HG03135 (cell line): ENCODE data around the gene VSTM2B.
"Not testable (repeated sequence)": the region's sequence is repeated elsewhere in the genome, so short reads cannot be mapped to it uniquely, and the experiment has no call there.

Experiments
- ATAC-seq: cut with Tn5 transposase; IDR thresholded peaks from one replicate; pipeline ENCODE4 v1.9.1; 2021; ENCODE audit warnings: mild to moderate bottlenecking, moderate library complexity; ENCODE audit not compliant: unreplicated experiment

The VSTM2B gene

DNA sequence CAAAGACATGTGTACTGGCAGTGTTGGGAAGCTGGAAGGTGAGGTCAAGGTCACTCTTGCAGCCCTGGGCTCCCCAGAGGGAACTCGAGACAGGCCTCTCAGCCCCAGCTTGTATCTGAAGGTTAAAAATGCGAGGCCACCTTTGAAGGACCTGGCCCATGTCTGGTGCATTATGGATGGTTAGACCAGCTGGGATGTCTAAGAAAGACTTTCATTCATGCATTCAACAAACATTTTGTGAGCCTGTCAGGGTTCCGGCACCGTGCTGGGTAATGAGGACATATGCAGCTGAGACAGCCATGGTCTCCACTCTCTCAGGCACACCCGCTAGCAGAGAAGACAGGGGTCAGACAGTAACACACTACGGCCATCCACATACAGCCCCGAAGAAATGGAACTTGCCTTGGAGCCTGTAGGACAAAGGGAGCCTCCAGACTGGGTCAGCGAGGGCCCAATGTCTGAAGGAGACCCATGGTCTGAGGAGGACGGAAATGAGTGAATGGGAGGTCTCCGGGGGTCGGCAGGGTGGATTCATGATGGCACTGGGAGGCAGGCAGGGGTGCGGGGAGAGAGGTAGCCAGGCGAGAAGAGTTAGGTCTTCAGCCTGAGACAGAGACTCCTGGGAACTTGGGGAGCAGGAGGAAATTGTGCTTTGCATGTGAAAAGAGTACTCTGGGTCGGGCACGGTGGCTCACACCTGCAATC lies 19.0 kb downstream of the VSTM2B start:
- no peak for ATAC-seq

DNA sequence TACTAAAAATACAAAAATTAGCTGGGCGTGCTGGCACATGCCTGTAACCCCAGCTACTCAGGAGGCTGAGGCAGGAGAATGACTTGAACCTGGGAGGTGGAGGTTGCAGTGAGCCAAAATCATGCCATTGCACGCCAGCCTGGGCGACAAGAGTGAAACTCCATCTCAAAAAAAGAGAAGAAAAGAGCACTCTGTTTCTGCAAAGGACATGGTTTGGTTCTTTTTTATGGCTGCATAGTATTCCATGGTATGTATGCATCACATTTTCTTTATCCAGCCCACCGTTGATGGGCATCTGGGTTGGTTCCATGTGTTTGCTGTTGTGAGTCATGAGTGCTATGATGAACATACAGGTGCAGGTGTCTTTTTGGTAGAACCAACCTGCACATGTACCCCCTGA lies 19.7 kb downstream of the VSTM2B start:
- ATAC-seq: not testable (repeated sequence)

DNA sequence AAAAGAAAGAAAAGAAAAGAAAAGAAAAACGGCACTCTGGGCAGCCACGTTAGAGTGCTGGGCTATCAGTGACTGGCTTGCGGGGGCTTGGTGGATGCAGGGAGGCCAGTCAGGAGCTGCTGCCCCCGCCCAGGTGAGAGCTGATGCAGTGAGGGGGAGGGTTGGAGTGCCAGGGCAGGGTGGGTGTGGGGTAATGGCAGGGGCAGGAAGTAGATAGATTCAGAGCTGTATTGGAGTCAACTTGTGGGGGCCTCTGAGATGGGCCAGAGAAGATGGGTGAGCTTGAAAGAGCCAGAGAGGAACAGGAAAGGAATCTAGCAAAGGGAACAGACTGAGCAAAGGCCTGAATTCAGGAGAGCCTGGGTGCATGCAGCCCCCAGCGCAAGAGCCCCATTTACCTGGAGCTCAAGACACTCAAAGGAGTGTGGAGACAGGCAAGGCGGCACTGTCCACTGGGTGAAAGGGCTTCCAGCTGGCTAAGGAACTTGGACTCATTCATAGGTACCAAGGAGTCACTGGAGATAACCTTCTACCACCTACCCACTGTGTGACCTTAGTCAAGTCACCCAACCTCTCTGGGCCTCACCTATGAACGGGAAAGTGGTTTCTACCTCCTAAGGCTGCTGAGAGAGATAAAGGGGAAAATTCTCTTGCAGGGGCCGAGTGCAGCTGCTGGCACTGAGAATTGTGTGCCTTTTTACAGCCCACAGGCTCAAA lies 20.2 kb downstream of the VSTM2B start:
- ATAC-seq: no peak

DNA sequence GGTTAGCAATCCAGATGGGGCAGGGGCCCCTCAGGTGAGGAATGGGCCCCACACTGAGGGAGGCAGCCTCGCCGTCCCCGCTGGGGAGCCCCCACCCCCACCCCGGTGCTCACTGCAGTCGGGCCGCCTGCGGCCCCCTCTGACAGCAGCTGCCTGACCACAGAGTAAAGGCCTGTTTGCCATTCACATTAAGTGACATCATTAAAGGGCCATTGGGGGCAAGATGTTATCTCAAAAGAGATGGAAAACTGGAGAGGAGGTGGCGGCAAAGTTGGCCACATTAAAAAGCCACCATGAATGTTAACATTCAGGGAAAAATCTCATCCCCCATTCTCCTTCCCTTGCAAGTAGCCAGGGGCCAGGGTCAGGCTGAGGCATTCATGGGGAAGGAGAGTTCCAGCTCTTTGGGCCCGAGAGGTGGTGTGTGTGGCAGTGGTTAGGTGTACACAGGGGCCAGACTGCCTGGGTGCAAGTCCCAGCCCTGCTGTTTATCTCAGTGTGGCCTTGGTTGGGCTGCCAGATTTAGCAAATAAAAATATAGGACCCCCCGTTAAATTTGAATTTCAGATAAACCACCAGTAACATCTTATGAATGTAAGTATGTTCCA lies 20.9 kb downstream of the VSTM2B start:
- ATAC-seq: no peak

DNA sequence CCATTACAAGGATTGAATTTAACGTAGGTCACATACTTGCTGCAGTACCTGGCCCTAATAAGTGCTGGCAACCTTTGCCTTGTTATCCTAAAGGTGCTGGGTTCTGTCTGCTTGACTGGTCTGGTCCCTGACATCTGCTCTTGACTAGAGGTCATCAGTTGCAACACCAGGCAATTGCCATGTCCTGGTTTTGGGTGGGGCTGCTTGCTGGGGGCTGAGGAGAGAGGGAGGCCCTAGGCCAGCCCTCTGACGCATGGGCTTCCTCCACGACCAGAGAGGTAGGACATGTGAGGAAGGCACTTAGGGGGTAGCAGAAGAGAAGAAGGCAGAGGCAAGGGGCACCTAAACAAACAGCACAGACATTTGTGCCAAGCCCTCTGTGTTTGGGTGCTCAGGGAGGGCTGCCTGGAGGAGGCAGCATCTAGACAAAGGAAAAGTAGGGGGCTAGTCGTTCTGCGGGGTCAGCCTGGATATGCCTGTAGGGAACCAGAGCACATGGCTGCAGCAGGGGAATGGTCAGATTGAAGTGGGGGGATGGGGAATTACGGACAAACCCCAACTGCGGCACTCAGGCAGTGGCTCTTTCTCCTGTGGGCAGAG lies 21.7 kb downstream of the VSTM2B start:
- ATAC-seq: no peak

DNA sequence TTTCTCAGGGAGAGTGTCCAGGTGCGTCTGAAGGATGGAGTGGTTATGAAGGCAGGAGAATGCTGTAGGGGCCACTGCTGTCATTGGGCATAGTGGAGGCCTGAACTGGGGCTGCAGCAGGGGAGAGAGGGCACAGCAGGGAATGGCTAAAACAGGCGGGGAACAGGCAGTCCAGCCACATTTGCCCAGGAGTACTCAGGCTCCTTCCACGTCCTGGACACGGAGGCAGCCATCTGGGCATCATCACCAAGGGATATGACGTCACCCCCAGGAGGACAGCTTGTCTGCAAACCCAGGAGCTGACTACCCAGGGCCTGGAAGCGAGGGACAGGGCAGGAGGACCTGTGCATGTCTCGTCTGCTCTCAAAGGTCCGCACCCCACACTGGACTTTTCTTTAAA lies 22.2 kb downstream of the VSTM2B start:
- no peak for ATAC-seq

DNA sequence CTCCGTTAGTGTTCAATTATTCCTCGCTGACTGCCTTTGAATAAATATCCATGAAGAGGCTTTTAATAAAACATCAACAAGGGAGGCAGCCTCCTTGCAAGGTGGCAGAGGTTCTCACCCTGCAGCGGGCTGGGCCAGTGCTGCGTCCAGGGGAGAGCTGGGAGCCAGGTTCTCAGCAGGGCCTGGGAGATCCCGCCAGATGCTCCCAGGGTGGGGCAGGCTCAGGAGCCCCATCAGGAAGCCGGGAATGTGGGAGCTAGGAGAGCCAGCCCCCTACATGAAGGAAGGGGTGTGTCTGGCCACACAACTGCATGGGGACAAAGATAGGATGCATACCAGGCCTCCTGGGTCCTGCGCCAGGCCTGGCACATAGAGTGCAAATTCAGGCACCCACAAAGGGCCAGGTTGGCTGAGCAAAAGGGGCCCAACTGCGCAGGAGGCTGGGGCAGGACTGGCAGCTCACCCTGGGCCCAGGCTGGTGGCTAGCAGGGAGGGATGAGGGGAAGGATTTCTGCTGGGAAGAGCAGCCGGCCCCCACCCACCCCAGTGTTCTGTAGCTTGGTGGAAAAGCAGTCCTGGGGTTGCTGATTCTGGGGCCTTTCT lies 22.8 kb downstream of the VSTM2B start:
- no peak for ATAC-seq

DNA sequence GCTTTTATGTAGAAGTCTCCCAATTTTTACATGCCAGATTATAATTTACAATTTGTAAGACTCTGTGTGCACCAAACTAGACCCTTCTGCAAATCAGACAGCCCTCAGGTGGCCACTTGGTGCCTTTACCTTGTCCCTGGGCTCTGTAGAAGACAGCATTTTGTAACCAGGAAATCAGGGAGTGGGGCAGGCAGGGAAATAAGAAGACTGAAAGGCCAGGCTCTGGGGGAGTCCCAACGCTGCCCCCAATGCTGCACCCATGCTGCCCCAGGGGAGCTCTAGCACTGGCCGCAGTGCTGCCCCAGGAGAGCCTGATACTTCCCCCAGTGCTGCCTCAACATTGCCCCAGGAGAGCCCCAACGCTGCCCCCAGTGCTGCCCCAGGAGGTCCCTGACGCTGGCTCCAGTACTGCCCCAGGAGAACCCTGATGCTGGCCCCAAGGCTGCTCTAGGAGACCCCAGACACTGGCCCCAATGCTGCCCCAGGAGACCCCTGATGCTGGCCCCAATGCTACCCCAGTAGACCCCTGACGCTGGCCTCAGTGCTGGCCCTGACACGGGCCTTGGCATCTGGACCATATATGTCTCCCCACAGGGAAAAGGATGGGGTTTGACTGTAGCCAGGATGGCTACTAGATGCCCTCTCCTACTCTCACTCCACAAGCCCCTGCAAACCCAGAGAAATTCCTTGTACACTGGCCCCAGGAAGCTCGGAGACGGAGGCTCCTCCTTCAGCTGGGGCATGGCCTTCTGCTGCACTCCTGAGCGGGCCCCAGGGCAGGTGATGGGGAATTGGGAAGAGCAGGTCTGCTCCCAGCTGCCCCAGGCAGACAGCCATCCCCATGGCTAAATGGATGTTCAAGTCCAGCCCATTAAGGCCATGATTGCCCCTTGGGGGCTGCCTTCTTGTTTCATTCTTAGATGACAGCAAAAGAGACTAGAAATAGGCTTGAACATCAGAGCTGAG lies 23.6 kb downstream of the VSTM2B start:
- no peak for ATAC-seq

DNA sequence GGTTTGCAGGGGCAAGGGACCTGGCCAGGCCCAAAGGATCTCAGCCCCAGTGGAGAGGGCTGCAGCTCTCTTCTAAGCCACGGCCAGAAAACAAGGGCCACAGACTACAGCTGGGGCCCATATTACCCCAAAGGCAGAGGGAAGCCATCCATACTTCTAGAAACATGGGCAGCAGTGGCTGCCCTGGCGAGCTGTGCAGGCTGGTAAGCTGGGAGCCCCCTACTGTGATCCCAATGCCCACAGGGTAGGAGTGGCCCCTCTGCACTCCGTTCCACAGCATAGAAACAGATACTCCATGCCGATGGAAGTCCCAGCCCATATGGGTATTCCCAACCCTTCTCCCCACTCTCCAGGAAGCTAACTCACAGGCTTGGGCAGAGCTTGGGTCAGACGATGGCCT lies 25.1 kb downstream of the VSTM2B start:
- no peak for ATAC-seq

DNA sequence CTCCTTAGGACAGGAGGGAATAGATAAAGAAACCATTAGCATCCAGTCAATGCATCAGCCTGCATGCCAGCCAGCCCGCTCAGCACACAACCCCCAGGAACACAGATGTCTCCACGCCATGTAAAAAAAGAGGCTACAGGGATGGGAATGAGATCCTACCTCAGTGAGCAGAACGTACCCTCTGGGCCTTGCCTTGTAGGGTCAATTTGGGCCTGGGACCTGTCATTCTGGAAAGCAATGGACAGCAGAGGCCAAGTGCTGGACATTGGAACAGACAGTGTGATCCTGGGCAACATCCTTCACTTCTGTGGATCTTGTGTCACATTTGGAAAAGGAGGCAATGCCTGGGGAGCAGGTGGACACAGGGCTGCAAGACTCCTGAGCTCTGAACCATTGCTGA lies 26.0 kb downstream of the VSTM2B start:
- no peak for ATAC-seq

DNA sequence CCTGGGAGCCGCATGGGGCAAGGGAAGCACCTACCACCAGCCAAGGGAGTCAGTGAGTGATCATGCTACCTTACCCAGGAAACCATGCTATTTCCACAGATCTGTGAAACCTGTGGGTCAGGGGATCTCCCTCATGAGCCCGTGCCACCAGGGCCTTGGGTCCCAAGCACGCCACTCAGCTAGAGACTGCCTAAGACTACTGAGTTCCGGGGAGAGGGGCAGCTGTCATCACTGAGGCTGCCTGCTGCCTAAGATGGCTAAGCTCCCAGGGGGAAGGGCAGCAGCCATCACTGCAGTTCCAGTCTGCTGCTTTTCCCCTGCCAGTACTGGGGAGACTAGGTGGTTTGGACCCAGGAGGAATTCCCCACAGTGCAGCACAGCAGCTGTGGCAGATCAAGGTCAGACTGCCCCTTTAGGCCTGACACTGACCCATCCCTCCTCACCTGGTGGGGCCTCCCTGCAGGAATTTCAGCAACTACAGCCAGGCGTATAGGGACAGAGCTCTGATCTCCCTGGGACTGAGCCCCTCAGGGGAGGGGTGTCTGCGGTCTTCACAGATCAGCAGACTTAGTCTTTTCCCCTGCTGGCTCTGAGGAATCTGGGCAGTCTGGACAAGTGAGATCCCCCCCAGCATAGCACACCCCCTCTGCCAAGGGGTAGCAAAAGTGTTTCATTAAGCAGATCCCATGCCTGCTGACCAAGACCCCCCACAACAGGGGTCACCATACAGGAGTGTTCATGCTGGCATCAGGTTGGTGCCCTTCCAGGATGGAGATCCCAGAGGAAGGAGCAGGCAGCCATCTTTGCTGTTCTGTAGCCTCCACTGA lies 26.9 kb downstream of the VSTM2B start:
- no peak for ATAC-seq

DNA sequence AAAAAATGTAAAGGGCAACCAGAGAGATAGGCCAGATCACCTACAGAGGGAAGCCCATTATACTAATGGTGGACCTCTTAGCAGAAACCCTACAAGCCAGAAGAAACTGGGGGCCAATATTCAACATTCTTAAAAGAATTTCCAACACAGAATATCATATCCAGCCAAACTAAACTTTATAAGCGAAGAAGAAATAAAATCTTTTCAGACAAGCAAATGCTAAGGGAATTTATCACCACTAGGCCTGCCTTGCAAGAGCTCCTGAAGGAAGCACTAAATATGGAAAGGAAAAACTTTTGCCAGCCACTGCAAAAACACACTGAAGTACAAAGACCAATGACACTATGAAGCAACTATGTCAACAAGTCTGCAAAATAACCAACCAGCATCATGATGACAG lies 28.4 kb downstream of the VSTM2B start:
- ATAC-seq: no peak

DNA sequence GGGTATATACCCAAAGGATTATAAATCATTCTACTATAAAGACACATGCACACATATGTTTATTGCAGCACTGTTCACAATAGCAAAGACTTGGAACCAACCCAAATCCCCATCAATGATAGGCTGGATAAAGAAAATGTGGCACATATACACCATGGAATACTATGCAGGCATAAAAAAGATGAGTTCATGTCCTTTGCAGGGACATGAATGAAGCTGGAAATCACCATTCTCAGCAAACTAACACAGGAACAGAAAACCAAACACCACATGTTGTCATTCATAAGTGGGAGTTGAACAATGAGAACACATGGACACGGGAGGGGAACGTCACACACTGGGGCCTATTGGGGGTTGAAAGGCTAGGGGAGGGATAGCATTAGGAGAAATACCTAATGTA lies 33.3 kb downstream of the VSTM2B start:
- not testable (repeated sequence) for ATAC-seq

DNA sequence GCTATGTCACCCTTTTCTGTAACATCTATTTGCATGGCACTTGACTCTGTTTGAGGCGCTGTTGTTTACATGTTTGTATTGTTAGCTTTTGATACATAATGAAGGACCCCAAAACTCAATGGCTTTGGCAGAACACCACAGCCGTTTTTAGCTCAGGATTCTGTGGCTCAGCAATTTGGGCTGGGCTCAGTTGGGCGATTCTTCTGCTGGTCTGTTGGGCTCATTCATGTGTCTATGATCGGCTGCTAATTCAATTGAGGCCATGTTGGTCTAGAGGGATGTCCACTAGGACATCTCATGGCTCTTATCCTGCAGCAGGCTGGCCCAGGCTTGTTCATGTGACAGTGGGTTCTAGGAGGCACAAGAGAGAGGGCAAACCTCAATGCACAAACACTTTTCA lies 33.9 kb downstream of the VSTM2B start:
- ATAC-seq: no peak

DNA sequence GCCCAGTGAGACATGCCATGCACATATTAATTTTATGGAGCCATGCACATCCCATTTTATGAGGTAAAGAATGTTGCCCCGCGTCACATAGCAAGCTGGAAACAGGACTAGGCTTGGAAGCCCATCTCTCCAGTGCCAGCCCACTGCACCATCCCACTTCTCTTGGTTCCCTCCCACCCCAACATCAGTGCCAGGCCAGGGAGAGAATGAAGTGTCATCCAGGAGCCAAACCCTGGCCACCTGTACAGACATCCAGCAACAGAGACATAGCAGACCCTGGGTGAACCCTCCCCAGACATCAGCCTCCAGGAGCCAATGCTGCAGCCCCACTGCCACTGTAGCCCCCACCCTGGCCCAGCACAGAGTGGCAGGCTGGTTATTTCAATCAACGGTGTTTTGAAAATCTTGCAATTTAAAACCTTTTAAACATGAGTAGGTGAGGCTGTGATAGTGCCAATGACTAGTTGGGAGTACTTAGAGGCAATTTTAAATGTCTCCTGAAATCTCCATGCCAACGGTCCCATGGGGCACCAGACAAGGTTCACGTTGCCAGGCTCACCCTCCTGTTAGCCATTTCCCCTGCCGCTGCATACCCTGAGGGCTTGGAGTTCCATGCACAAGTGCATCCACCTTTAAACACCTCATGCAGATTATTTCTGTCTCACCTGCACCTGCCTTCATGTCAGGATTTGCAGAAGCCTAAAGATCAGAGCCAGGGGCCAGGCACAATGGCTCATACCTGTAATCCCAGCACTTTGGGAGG lies 34.7 kb downstream of the VSTM2B start:
- no peak for ATAC-seq

DNA sequence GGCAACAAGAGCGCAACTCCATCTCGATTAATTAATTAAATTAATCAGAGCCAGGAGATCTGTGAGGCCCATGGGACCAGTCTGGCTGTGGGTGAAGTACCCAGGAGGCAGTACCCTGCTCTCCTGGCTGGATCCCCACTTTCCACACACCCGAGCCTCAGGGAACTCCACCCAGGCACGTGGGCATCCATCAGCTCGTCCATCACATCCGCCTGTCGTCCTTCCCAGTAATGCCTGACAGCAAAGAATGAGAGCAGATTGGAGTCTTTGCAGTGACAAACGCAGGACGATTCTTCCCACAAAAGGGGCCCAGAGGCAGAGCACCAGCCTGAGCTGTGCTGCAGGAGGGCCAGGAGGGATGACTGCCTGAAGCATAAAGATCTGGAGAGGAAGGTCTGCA lies 35.8 kb downstream of the VSTM2B start:
- ATAC-seq: no peak

DNA sequence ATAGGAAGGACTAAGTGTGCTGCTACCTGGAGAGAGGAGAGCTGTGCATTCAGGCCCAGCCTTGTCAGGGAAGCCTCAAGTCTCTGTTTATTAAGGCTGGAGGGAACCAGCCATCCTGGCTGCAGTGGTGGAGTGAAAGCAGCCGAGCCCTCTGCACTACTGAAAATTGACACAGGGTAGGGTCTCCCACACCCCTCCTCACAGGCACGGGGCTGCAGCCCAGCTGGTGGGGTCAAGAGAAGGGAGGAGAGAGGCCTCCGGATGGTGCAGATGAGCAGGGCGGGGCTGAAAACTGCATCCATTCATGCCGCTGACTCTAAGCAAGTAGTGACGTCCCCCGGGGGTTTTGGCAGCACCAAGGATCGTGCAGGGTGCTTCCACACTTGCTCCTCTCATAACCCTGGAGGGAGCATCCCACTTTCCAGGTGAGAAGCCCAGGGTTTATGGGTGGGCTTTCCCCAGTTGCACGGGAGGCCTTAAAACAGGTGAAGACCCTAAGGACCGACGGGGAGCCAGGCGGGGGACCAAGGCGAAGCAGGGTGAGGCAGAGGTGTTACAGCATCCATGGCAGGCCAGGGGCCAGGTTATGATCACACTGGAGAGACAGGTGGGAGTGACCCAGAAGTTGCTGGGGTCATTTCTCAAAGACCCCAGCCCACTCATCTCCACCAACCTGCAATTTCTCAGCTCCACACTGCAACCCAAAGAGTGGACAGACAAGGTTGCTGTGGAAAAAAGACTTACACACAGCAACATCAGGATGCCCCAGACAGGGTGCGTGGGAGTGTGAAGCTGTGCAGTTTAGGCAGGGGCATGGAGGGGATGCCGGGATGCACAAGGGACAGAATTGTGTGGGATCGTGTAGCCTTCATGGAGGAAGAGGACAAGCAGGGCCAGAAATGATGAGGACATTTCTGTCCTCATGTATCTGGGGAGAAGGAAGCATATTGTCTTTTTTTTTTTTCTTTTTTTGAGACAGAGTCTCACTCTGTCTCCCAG lies 36.8 kb downstream of the VSTM2B start:
- ATAC-seq: no peak
